ENCODE results near the gene ZIC5.
"Not testable (repeated sequence)": the region's sequence is repeated elsewhere in the genome, so short reads cannot be mapped to it uniquely, and the experiment has no call there.

ZIC5 gene

DNA sequence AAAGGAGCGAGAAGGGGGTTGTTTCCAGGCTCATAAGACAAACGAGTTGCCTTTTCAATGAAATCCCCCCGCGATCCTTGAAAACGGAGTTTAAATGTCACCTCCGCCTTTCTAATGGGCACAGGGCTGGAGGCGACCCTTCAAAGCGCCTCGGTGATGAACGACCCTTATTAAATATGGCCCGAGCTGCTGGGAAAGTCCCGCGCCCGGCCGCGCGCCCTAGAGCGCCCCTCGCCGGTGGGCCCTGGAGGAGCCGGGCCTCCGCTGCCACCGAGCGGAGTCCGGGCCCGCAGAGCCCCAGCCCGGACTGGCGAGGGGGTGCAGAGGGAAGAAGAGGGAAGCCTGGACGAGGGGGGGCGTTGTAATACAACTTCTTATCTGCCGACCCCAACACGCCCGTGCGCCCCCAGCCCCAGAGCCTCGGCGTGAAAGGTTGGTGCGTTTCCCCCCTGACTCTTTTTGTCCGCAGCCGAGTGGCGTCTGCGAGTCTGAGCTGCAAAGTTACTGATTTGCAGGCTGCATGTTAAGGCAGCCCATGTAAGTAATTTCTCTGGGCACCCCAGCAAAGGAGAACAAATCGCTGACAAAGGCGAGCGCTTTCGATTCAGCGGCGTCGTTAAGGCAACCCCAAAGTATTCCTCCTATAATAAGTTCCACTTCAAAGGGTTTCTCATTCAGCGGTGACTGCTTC is 11.9 kb downstream of the ZIC5 start:
- DNase-seq, result no peak

DNA sequence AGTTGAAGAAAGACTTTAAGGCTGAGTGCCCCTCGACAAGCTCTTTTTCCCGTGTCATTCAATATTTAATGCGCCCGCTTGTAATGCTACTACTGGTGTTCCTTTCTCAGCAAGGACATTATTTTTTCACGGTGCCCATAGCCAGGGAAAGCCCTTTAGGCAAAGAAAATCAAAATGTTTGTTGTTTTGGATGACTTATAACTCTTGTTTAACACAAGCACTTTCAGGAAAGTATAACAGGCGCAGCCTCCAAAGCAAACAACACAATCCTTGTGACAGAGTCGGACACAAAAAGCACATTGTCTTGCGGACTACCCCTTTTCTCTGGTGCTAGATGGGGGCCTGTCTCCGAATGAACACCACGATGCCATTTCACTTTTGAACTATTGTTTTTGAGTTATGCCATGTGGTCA is 12.4 kb downstream of the ZIC5 start:
- no peak for DNase-seq

DNA sequence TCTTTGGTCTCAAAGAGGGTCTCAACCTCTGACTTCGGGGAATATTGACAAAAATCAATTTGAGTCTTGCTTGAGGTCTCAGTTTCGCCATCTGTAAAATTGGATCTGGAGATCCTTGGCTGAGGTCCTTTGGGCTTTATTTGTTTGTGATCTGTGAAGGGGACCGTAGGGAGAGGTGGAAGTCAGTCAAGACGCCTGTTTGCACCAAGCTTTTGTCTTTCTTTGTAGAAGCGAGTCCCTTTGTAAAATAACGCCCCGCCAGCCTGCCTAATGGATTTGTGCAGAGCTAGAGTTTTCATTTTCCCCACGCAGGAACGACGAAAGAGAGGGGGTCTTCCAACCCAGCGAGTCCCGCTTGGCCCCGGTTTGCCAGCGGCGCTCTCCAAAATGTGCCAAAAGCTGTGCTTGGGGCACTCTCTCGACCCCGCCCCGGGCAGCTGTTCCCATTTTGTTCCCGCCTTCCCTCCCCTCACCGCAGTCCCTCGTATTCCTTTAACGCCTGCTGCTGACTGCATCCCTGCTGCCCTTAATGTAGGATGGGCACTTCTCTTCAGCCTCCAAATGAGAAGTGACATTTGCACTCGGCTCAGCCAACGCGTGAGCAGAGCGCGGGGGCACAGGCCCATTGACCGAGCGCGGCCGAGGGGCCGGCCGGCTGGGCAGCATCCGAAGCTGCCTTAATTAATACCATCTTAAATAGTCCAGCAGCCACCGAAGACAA is 13.0 kb downstream of the ZIC5 start:
- no peak for DNase-seq

DNA sequence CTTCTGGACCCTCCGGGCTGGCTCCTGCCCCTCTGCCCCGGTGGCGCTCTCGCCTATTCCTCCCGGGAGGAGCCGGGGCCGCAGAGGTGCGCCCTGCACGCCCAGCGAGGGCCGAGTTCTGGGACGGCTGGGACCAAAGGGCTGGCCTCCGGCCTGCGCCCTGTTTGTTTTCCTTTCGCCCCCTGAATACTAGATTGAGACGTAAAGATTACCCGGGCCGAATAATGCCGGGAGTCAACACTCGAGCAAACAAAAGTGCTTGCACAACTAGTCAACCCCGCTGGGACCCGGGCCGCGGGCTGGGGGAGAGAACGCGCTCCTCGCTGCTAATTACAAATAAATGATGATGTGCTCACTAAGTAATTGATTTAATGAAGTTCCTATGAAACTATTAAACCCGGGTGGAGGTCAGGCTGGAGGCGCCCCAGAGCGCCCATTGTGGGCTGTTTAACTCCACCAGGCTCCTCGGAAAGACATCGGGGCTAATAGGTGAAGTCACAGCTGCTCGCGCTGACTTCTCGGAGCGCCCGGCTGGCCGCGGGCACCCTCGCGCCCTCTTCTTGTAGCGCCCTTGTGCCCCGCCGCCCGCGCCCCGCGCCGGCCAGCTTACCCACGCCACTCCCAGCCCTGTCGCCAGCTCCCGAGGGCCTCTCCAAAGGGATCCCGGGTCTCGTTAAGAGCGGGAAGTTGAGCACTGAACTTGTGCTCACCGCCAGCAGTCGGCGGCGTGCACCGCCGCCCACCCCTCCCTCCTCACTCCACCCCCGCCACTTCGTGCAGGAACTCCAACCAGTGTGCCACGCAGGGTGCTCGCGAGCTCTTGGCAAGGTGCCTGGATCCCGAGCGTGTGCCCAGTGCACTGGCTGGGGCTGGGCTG is 14.9 kb downstream of the ZIC5 start:
- DNase-seq, result no peak

DNA sequence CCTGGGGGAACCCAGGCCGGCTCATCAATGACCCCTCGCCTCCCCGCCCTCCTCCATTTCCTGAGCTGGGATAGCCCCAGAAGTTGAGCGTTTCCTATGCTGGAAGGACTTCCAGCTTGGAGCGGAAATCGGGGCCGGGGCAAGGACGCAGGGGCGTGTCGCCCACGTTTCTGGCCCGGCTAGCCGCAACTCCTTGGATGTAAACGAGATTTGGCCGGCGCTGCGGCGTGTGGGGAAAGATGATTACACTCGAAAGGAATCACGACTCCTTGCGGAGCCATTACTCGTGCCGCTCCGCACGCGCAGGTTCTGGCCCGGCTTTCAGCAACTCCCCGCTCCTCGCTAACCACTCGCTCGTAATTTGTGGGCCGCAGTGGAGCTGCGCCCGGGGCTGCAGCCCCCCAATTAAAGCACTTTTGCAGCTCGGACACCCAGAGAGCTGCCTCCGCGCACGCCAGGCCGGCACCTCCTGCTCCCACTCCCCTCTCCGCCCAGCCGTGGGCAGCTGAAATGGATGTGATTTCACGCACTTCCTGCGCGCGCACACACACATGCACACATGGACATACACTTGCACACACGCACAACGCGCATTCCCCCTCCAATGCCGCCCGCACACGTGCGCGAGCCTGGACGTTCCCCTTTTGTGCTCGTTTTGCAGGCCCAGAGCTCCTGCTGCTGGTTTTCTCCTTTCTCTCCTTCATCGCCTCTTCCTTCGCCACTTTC is 15.7 kb downstream of the ZIC5 start:
- DNase-seq, result no peak

DNA sequence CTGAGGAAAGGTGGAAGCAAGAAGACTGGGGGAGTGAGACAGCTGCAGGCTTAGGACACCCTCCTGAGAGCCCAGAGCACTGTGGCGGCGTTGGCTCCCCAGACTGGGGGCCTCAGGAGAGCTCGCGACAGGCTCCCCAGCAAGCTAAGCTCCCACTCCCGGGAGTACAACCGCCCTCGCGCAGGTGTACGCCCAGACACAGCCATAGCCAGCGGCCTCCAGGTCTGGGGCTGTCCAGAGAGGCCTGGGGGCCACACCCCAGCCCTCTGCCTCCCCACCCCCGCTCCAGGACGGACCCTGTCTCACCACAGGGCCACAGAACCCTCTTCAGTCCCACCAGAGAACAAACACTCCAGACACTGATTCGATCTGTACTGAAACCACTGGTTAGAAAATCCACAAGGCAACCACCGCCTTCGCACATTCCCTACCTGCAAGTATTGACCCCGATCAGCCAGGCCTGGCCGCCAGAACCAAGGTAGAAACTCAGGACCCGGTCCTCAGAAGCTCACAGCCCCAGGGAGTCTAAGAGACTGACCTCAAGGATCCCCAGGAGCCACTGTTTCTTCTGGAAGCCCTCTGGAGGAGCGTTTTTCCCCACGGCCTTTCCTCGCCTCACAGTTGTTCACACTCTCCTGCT is 16.3 kb downstream of the ZIC5 start:
- no peak for DNase-seq

DNA sequence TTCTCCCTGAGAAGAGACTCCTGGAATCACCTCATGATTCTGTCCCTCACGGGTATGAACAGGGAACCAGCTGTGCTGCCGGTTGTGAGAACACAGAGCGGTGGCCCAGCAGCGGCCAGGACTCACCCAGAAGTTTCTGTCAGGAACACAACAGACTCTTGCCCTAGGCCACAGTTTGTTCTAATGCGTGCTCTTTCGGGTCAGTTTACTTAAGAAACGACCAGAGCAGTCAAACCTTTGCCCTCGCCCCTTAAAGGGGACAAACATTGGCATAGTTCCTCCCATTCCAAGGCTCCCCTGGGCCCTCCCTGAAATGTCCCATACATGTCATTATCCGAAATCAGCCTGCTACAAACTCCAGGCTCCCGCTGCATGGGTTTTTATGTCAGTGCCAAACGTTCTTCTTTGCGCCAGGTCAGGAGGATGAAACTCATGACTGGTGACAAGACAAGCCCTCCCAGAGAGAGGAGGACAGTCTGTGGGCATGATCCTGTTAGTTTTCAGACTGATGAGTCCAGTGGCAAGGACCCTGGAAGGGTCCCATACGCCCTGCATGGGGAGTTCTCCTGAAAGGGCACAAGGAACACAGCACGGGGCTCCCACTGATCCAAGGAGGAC is 18.3 kb downstream of the ZIC5 start:
- no peak for DNase-seq

DNA sequence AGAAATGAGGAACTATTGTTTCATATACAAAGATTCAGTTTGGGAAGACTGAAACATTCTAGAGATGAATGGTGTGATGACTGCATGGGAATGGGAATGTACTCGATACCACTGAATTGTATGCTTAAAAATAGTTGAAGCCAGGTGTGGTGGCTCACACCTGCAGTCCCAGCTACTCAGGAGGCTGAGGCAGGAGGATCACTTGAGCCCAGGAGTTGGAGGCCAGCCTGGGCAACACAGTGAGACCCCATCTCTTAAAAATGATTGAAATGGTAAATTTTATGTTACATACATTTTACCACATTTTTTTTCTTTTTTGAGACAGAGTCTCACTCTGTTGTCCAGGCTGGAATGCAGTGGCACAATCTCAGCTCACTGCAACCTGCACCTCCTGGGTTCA is 19.9 kb downstream of the ZIC5 start:
- DNase-seq, result not testable (repeated sequence)

DNA sequence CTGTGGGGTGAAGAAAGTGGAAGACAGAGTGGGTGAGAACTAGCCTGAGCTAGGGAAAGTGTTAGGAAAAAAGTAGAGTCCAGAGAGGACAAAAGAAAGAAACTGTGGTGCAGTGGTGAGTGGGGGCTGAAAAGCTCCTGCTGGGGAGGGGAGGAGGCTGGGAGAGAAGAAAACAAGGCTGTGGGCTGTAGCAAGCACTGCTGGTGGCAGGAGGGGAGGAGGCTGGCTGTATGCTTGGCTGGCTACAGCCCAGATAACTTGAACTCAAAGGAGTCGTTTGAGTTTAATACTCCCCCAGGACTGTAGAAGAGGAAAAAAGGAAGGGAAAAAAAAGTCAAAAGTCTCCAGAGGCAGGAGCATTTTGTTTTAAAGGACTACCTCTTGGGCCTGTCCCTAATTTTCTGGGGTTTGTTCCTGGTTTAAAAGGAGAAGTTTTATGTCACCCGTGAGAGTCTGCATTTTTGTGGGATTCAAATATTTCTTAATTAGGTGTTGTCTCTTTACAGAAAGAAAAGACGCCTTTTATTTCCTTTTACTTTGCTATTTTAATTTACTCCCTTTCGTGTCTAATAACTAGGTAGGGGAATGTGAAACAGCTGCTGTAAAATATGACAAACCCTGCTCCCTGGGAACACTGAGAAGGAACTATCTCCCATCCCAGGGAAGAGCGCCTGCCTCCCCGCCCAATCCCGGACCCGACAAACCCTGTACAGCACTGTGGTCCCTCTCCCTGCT is 21.7 kb downstream of the ZIC5 start:
- DNase-seq, result no peak

DNA sequence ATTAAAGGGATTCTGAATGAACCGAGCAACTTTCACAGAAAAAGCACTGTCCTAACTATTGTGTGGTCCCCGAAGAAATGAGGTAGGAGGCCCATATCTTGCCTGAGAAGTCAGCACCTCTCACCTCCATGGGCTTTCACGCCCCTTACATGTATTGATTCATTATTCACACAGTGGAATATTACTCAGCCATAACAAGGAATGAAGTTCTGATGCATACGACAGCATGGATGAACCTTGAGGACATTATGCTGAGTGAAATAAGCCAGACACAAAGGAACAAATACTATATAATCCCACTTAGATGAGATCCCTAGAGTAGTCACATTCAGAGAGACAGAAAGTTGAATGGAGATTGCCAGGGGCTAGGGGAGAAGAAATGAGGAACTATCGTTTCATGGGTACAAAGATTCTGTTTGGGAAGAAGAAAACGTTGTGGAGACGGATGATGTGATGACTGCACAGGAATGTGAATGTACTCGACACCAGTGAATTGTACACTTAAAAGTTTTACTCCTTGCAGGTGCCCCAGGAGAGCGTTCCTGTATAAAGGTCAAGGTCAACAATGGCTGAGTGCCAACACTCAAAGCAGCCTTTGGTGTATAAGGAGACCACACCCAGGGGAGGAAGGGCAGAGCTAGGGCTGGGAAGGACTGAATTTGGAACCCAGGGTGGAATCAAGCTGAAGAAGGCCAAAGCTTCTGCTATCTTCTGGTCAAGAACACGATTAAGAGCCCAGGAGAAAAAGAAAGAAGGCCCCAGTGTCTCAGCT is 22.5 kb downstream of the ZIC5 start:
- DNase-seq, result no peak

DNA sequence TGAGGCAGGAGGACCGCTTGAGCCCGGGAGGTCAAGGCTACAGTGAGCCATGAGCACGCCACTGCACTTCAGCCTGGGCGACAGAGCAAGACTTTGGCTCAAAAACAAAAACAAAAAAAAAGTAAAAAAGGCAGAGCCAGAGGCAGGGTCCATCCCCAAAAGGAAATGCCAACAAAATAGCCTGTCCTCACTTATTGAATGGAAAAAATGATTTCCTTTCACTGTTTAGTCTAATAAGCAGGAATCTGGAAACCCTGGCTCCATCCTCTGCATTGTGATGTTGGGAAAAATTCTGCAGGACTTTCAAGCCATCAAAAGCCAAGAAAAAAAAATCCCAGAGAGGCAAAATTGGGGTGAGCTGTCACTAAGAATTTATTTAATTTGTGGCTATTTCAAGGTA is 23.2 kb downstream of the ZIC5 start:
- DNase-seq, result no peak

DNA sequence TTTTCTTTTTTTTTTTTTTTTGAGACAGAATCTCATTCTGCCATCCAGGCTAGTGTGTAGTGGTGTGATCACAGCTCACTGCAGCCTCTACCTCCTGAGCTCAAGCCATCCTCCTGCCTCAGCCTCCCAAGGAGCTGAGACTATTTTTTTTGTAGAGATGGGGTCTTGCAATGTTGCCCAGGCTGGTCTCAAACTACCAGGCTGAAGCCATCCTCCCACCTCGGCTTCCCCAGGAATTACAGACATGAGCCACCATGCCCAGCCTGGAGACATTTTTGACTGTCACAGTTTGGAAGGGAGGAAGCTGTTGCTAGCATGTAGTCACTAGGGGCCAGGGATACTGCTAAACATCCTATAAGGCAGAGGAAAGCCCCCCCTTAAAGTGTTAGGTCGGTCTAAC is 23.9 kb downstream of the ZIC5 start:
- DNase-seq, result no peak

DNA sequence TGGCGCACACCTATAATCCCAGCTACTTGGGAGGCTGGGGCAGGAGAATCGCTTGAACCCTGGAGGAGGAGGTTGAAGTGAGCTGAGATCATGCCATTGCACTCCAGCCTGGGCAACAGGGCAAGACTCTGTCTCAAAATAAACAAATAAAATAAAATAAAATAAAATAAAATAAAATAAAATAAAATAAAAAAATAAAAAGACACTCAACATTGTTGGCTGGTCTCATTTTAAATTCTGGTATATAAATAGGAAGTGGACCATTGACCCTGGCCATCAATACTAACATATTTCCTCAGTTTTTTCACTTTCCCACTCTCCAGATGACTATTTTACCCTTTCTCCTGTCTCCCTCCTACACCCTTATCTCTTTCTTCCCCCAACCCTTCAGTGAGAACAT is 26.1 kb downstream of the ZIC5 start:
- not testable (repeated sequence) for DNase-seq

DNA sequence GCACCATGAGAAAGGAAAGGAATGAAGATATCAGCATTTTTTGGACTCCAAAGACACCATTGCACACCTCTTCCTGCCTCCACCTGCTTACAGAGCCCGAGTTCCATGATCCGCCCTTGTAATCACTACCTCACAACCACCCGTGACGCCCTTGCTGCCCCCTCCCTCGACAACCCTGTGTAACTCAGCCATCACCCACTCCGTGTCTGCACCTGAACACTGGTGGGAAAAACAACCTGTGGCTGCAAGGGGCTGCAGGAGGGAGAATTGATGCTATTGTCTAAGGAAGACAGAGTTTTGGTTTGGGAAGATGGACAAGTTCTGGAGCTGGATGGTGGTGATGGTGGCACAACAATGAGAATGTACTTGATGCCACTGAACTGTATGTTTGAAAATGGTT is 27.0 kb downstream of the ZIC5 start:
- DNase-seq, result no peak

DNA sequence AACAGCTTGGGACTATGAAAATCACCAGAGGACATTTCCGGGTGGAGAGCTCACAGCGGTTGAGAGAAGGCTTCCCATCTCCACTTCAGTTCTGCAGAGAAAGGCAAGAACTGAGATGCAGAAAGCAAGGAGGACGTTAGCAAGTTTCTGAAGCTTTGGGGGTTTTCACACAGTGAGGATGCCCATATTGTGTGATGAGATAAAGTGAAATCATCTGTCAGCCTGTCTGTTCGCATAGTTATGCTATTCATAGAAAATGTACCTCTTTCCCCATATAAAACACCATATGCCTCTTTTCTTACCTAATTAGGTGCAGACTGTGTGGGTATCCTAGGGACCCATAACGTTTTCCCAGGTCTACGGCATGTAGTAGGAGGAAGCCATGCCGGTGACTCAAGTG is 27.5 kb downstream of the ZIC5 start:
- DNase-seq, result no peak

DNA sequence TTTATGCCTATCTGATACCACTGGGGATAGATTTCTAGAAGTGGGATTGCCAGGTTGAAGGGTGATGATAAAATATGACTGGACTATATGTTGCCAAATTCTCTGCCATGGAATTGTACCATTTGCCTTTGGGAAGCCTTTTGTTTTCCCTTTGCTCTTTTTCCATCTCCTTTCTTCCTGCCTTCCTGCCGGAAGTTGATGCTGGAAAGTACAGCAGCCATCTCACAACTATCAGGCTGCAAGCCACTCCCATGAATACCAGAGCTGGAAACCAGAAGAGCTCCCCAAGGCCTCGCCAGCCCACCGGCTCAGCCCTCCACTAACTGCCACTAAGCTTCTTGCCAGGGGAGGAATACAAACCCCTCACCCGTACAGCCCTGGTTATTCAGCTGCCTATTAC is 29.7 kb downstream of the ZIC5 start:
- DNase-seq, result no peak

DNA sequence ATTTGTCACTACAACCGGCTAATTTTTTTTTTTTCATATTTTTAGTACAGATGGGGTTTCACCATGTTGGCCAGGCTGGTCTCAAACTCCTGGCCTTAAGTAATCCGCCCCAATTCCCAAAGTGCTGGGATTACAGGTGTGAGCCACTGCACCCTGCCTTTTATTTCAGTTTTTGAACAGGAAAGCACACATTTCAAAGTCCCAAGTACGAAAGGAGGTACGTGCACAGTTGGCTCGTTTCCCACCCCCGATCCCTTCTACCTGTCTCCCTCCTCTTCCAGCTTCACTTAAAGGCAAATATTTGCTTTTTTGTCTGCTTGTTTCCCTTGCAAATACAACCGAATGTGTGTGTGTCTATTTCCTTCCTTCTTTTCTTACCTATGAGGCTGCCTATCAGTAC is 30.5 kb downstream of the ZIC5 start:
- no peak for DNase-seq

DNA sequence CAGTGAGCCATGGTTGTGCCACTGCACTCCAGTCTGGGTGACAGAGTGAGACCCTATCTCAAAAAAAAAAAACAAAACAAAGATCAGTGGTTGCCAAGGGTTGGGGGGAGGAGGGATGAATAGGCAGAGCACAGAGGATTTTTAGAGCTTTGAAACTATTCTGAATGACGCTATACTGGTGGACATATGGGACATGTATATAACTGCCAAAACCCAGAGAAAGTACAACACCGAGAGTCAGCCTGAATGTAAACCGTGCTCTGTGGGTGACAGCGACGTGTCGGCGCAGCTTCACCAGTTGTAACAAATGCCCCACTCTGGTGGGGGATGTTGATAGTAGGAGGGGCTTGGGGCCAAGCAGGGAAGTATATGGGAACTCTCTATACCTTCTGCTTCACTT is 32.9 kb downstream of the ZIC5 start:
- no peak for DNase-seq

DNA sequence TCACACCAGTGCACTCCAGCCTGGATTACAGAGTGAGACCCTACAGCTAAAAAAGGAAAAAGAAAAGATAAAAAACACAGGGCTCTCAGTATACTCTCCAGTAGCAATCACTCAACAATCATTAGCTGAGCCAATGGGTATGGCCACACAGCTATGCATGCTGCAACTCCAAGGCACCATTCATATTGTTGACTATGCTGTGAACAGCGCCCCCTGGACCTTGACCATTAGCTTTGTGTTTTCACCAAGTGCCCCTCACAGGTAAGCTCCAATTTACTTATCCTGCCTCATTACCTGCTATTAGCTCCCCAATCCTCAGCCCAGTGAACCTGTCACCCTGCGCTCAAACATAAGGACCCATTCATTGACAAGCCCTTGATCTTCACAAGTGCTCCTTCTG is 35.8 kb downstream of the ZIC5 start:
- no peak for DNase-seq

DNA sequence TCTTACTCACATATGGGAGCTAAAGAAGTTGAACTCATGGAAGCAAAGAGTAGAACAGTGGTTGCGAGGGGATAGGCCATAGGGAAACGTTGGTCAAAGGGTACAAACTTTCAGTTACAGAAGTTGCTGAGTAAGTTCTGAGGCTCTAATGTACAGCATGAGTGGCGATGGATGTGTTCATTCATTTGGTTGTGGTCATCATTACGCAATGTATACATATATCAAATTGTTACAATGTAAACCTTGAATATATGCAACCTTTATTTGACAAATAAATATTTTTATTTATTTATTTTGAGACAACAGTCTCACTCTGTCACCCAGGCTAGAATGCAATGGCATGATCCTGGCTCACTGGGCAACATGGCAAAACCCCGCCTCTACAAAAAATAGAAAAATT is 38.7 kb downstream of the ZIC5 start:
- peak; percentile 51 for DNase-seq

DNA sequence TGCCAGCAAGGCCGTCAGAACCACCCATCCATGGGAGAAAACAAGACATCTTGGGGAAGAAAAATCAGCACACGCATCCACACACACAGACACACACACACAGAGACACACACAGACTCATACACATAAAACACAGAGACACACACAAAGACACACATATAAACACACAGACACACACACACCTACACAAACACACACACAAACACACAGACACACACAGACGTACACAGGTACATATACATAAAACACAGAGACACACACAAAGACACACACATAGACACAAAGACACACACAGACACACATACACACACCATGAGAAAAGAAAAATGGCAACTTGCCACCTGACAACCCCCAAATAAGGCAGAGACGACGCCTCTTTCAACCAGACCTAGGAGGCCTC is 40.6 kb downstream of the ZIC5 start:
- DNase-seq, result no peak
